B cell (primary cell): ENCODE data around the gene SLC2A2. TPM values are rescaled to one million over a fixed set of nuclear protein-coding genes. Genes with fewer than 3 reads are reported as not detected.

Experiments used
- ATAC-seq: fragments of 200-7000 bp; cut with Tn5 transposase; one replicate; pipeline ENCODE4 v1.10.0; 2021; ENCODE audit warnings: low read depth, mild to moderate bottlenecking, moderate number of reproducible peaks, moderate library complexity
- CTCF ChIA-PET: fragments of 350-600 bp; sonication (Branson Sonifier 250); formaldehyde crosslinking; loops from one replicate; lab custom pipeline; 2021; ENCODE audit warnings: antibody characterized with exemption, inconsistent platforms; lab: Charles Lee
- POLR2A ChIA-PET: fragments of 350-600 bp; sonication (Branson Sonifier 250); formaldehyde crosslinking; loops from one replicate; lab custom pipeline; 2021; ENCODE audit warnings: antibody characterized with exemption; lab: Charles Lee
- DNase-seq: peaks from one replicate; pipeline ENCODE4 v3.0.0; 2013
- H2AFZ ChIP-seq: 2 replicates; pipeline ENCODE4 v1.6.1; 2012; ENCODE audit warnings: mild to moderate bottlenecking, low read depth, low read length; ENCODE audit not compliant: insufficient read depth, poor library complexity, severe bottlenecking
- H3K27ac ChIP-seq, 2 donors: 1 replicate in 1 of 2; 2 replicates in 1 of 2; pipeline ENCODE4 v1.5.1; 2012 to 2013; ENCODE audit warnings: low read length in 2 of 2, mild to moderate bottlenecking in 2 of 2, moderate library complexity in 1 of 2
- H3K27me3 ChIP-seq, 4 experiments: fragments of 200-600 bp in 1 of 4; sonication (generic) in 1 of 4; replicated peaks in 1 of 4; 1 replicate in 2 of 4; 2 replicates in 2 of 4; pipeline versions ENCODE4 v1.6.1 to v1.7.0; 2013 to 2016; ENCODE audit warnings: low read length in 3 of 4, mild to moderate bottlenecking in 2 of 4, mixed read lengths in 1 of 4, moderate library complexity in 1 of 4; ENCODE audit not compliant: insufficient read depth in 4 of 4, control insufficient read depth in 3 of 4; ENCODE audit errors: control extremely low read depth in 1 of 4
- H3K36me3 ChIP-seq, 2 experiments: replicated peaks in 1 of 2; 1 replicate in 1 of 2; 2 replicates in 1 of 2; pipeline versions ENCODE4 v1.6.1 to v1.7.1; 2013; ENCODE audit warnings: low read length in 1 of 2; ENCODE audit not compliant: insufficient read depth in 2 of 2, control insufficient read depth in 1 of 2; ENCODE audit errors: control extremely low read depth in 1 of 2, extremely low read depth in 1 of 2
- H3K4me1 ChIP-seq, 2 donors: fragments of 200-600 bp in 1 of 2; sonication (generic) in 1 of 2; 1 replicate in 1 of 2; 2 replicates in 1 of 2; pipeline versions ENCODE4 v1.5.1 to v1.6.1; 2013 to 2017; ENCODE audit warnings: low read length in 2 of 2; ENCODE audit not compliant: control insufficient read depth in 2 of 2, insufficient read depth in 2 of 2
- H3K4me2 ChIP-seq: replicated peaks from 2 replicates; pipeline ENCODE3; 2012; ENCODE audit warnings: mild to moderate bottlenecking, low read depth, low read length; ENCODE audit not compliant: poor library complexity, severe bottlenecking
- H3K4me3 ChIP-seq, 5 experiments: fragments of 200-600 bp in 1 of 5; sonication (generic) in 1 of 5; 1 replicate in 3 of 5; 2 replicates in 2 of 5; pipeline versions ENCODE4 v1.5.1 to v1.7.0; 2011 to 2016; ENCODE audit warnings: low read length in 4 of 5, mild to moderate bottlenecking in 4 of 5, low read depth in 2 of 5, control low read depth in 1 of 5, moderate library complexity in 1 of 5; ENCODE audit not compliant: insufficient read depth in 1 of 5; ENCODE audit errors: control extremely low read depth in 1 of 5, extremely low read depth in 1 of 5
- H3K79me2 ChIP-seq: fragments of 200-600 bp; sonication (generic); one replicate; pipeline ENCODE4 v1.6.0; 2016; ENCODE audit warnings: low read length; ENCODE audit not compliant: control insufficient read depth, insufficient read depth
- H3K9ac ChIP-seq: fragments of 200-600 bp; sonication (generic); 2 replicates; pipeline ENCODE4 v1.6.1; 2017; ENCODE audit warnings: mild to moderate bottlenecking, low read length, moderate library complexity
- H3K9me3 ChIP-seq, 3 donors: one replicate each; pipeline versions ENCODE4 v1.6.1 to v1.7.1; 2013; ENCODE audit warnings: low read length in 2 of 3; ENCODE audit not compliant: control insufficient read depth in 2 of 3, insufficient read depth in 1 of 3; ENCODE audit errors: control extremely low read depth in 1 of 3
- H4K20me1 ChIP-seq: 2 replicates; pipeline ENCODE4 v1.6.0; 2012; ENCODE audit warnings: mild to moderate bottlenecking, low read length; ENCODE audit not compliant: insufficient read depth, control insufficient read depth, poor library complexity, severe bottlenecking
- H3K27ac Mint-ChIP-seq: one replicate; pipeline ENCODE4 v1.8.0; 2021; ENCODE audit warnings: mixed read lengths
- H3K27me3 Mint-ChIP-seq: one replicate; pipeline ENCODE4 v1.8.0; 2021; ENCODE audit warnings: mixed read lengths
- H3K4me1 Mint-ChIP-seq: one replicate; pipeline ENCODE4 v1.8.0; 2021; ENCODE audit warnings: mixed read lengths
- H3K4me3 Mint-ChIP-seq: one replicate; pipeline ENCODE4 v1.8.0; 2021; ENCODE audit warnings: mixed read lengths
- H3K9me3 Mint-ChIP-seq: one replicate; pipeline ENCODE4 v1.8.0; 2022; ENCODE audit warnings: mixed read lengths; ENCODE audit not compliant: insufficient read depth
- EZH2 ChIP-seq: IDR thresholded peaks from 2 replicates; pipeline ENCODE4 v1.6.1; 2012; ENCODE audit warnings: borderline replicate concordance, low read depth, mild to moderate bottlenecking, moderate library complexity, low read length; ENCODE audit not compliant: insufficient read depth, poor library complexity, severe bottlenecking
- WGBS: methylation state at CpG from one replicate; pipeline ENCODE4 v1.1.5; 2013; ENCODE audit warnings: missing lambda C conversion rate; ENCODE audit not compliant: insufficient coverage; 5-methylcytosine and 5-hydroxymethylcytosine counted together
- intact Hi-C: fragments of 100-400 bp; cut with micrococcal nuclease; formaldehyde crosslinking; loops from one replicate; pipeline ENCODE4 v1.10.0; 2022
- polyA plus RNA-seq: library from polyadenylated mRNA; depleted of rRNA; stranded (reverse); fragments of >200 nt; gene quantifications from 2 replicates; pipeline ENCODE4 v1.2.3, GENCODE V29; 2012
- total RNA-seq, 2 donors: library from RNA; stranded (reverse); fragments of 120-200 nt in 1 of 2; gene quantifications; 1 replicate in 1 of 2; 2 replicates in 1 of 2; pipeline versions ENCODE4 v1.2.3 to v1.2.4, GENCODE V29; 2013 to 2022
- TF ChIP-seq, protein P1 (sequence below): fragments of 200-600 bp; IDR thresholded peaks from one replicate; pipeline ENCODE4 v1.8.0; 2022; ENCODE audit warnings: antibody characterized with exemption, mild to moderate bottlenecking

The SLC2A2 gene
- total and polyA plus RNA-seq, 2 donors (not counting 1 experiment from before 2014, with no cell fraction given), result not detected

DNA sequence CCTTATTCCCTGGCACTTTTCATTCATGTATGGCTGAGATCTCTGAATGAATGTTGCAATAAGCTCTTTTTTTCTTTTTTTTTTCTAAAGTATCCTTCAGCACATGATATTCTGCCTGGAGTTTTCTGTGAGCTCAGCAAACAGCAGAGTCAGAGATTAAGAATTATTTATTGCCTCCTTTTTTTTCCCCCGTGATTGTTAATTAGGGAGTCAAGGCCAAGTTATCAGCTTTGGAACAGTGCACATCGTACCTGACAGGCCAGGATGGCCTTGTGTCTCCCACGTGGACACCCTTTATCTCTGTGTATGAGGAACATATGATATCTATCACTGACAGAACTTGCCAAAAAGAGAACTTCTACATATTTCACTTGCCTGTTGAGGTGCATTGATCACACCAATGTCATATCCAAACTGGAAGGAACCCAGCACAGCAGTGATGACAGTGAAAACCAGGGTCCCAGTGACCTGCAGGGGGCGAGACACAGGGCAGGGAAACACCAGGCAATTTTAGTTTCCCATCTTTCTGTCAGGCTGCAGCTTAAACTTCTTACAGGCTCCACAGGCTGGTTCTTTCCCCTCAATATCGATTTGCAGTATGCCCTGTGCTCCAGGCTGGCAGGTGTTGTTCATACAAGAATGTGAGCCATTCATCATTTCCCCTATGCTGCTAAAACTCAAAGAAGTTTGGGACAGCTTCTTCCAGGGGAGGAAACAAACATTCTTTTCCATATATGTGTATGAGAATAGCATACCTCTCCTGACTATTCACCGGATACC lies 8.2 kb downstream of the SLC2A2 start:
- H3K27me3 Mint-ChIP-seq, result peaks cover 10% of the 10 kb centered on the region
- ATAC-seq, result no peak
- WGBS, result 64% methylated on average over 1 of the region's 6 CpGs

DNA sequence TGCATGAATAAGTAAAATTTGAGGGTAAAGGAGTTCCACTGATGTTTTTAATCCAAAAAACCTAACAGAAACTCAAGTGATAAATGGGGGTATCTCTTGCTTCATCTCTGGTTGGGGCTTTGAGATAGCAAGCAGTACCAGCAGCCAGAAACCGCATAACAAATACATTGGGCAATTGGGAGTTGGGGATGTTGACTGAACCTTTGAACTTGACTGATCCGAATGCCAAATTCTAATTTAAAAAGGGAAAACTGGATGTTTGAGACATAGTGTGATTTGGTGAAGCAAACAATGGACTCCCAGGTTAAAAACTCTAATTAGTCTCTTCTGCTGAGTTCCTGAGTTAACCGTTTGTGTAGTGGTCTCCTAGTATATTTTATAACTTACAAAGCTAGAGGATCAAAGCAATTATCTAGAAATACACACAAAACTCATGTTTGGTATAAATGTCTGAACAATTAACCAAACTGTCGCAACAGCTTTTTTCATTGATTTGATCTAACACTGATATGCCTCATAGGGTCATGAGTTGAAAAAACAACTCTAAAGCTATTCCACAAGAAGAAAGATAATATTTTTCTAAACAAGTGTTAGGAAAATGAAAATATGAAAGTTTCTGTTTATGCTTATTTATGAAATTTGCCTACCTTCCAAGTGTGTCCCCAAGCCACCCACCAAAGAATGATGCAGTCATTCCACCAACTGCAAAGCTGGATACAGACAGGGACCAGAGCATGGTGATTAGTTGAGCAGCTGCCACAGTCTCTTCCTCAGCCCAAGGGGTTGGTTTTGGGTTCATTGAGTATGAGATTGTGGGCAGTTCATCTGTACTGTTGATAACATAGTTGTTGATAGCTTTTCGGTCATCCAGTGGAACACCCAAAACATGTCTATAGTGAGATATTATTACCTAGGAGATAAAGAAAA lies 12.4 kb downstream of the SLC2A2 start:
- no peaks in the 10 kb centered on the region for H3K27me3 ChIP-seq

More for the DNA sequence above, 8.2 kb downstream of the SLC2A2 start:
- CTCF ChIA-PET, result no interaction called here
- Histone ChIP-seq H3K79me2 (no peaks in the 10 kb centered on the region), H2AFZ (no peak overlapping the region), H3K27me3 (no peaks in the 10 kb centered on the region), H3K27ac (no peak overlapping the region), H3K9ac (no peak overlapping the region), H3K4me1 (no peaks in the 10 kb centered on the region), H3K9me3 (no peaks in the 10 kb centered on the region), H3K36me3 (no peaks in the 10 kb centered on the region), H4K20me1 (no peaks in the 10 kb centered on the region), H3K4me3 (no peak overlapping the region), H3K4me2 (no peak overlapping the region)
- Mint-ChIP-seq H3K9me3 (no peaks in the 10 kb centered on the region), H3K4me3 (no peak overlapping the region), H3K27ac (no peak overlapping the region), H3K4me1 (no peaks in the 10 kb centered on the region)
- DNase-seq, result no peak
- intact Hi-C loops, result no loop called here
- no peak for TF ChIP-seq EZH2
- POLR2A ChIA-PET, result no interaction called here

More for the DNA sequence above, 12.4 kb downstream of the SLC2A2 start:
- no peak overlapping the region for H3K9ac ChIP-seq
- no peaks in the 10 kb centered on the region for H4K20me1 ChIP-seq
- intact Hi-C loops, result no loop called here
- H3K36me3 ChIP-seq, result no peaks in the 10 kb centered on the region
- Mint-ChIP-seq H3K9me3 (no peaks in the 10 kb centered on the region), H3K27me3 (peaks cover 10% of the 10 kb centered on the region), H3K4me1 (no peaks in the 10 kb centered on the region), H3K4me3 (no peak overlapping the region), H3K27ac (no peak overlapping the region)
- ChIA-PET CTCF (interaction anchor here (1.3 kb wide), 1 partner anchor 10 kb away, joined by 3 read pairs; no protein-coding TSS in a partner anchor), POLR2A (no interaction called here)
- H3K27ac ChIP-seq, result no peak overlapping the region
- H3K4me1 ChIP-seq, result no peaks in the 10 kb centered on the region
- DNase-seq (no peak), ATAC-seq (no peak)
- TF ChIP-seq, protein P1, sequence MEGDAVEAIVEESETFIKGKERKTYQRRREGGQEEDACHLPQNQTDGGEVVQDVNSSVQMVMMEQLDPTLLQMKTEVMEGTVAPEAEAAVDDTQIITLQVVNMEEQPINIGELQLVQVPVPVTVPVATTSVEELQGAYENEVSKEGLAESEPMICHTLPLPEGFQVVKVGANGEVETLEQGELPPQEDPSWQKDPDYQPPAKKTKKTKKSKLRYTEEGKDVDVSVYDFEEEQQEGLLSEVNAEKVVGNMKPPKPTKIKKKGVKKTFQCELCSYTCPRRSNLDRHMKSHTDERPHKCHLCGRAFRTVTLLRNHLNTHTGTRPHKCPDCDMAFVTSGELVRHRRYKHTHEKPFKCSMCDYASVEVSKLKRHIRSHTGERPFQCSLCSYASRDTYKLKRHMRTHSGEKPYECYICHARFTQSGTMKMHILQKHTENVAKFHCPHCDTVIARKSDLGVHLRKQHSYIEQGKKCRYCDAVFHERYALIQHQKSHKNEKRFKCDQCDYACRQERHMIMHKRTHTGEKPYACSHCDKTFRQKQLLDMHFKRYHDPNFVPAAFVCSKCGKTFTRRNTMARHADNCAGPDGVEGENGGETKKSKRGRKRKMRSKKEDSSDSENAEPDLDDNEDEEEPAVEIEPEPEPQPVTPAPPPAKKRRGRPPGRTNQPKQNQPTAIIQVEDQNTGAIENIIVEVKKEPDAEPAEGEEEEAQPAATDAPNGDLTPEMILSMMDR, result no peak
- no peak for TF ChIP-seq EZH2
- H2AFZ ChIP-seq, result no peak overlapping the region
- no peaks in the 10 kb centered on the region for H3K79me2 ChIP-seq
- H3K4me3 ChIP-seq, result no peak overlapping the region
- 94% methylated on average over 2 of the region's 5 CpGs for WGBS
- H3K4me2 ChIP-seq, result no peak overlapping the region
- no peaks in the 10 kb centered on the region for H3K9me3 ChIP-seq
